AG09319 (cell line): ENCODE data around the gene TLE3.

Experiments
- DNase-seq: peaks from one replicate; pipeline ENCODE4 v3.0.0-alpha.2; 2010; ENCODE audit warnings: low read depth; ENCODE audit errors: extremely low read depth
- CTCF ChIP-seq: IDR thresholded peaks from 2 replicates; pipeline ENCODE4 v1.5.1; 2011; ENCODE audit warnings: low read depth, mild to moderate bottlenecking, inconsistent platforms, low read length, moderate library complexity

TLE3 gene

GRCh38 chr15:69997813-69998212 is 99.9 kb downstream of the TLE3 start:
- no peak for DNase-seq
- no peak for TF ChIP-seq CTCF
